HG03575 (cell line): ENCODE data around the gene BBS1.
"Not testable (repeated sequence)": the region's sequence is repeated elsewhere in the genome, so short reads cannot be mapped to it uniquely, and the experiment has no call there.

Source experiments
- ATAC-seq: cut with Tn5 transposase; IDR thresholded peaks from one replicate; pipeline ENCODE4 v1.9.1; 2021; ENCODE audit not compliant: unreplicated experiment, insufficient number of reproducible peaks, low FRiP score; ENCODE audit errors: extremely low read depth

Gene BBS1

DNA sequence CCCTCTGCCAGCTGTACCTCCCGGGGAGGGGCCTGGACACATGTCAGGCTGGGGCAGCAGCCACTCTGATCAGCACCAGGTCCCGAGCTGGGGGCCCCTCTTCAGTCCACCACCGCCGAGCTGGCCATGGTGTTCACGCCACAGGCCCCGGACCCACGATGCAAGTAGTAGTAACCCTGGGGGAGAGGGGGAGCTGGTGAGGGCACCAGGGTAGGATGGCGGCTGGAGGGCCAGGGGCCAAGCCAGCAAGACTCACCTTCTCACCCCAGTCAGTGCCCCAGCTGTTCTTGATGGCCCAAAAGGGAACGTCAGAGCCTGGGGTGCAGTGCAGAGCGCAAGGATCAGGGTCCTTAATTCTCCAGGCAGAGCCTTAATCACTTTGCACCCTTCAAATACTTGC lies 53.4 kb downstream of the BBS1 start:
- ATAC-seq = no peak

GRCh38 chr11:66564538-66564937 lies 54.1 kb downstream of the BBS1 start:
- no peak for ATAC-seq

DNA sequence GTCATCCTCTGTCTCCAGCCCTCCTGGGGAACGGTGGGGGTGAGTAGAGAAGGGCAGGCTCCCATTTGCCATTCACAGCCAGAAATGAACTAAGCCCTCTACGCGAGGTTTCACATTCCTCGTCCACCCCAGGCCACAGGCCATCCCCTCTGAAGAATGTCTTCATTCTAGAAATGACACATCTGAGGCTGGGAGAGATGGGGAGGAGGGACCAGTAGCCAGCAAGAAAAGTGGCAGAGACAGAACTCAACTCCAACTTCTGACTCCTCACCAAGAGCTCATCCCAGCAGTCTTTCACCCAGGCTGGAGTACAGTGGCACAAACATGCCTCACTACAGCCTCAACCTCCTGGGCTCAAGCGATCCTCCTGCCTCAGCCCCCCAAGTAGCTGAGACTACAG lies 54.5 kb downstream of the BBS1 start:
- ATAC-seq = no peak

DNA sequence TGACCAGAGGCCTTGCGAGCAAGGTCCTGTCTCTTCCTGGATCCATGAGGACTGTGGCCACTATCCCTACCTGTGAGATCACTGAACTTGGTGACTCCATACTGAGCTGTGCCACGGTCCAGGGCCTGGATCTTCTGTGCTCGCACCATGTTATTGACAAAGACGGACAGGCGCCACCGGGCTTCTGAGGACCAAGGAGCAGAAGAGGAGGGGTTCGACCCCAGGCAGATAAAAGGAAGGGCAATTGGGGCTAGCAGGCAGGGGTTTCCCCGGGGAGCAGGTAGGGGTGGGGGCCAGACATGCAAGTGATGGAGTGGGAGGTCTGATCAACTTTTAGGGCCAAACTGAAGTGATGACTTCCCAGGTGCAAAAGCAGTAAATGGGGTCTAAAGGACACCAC lies 55.8 kb downstream of the BBS1 start:
- ATAC-seq = no peak

- no peak for ATAC-seq
These were observed 57.3 kb downstream of the BBS1 start for GRCh38 chr11:66567787-66568123.

- no peak for ATAC-seq
These were observed 57.9 kb downstream of the BBS1 start, which contains the start of gene CTSF for GRCh38 chr11:66568124-66568916. Gene CTSF (minus strand): TSS chr11:66568606. CDS start chr11:66568486, 120 bp downstream.

- no peak for ATAC-seq
These were observed 58.6 kb downstream of the BBS1 start for GRCh38 chr11:66569076-66569475.

GRCh38 chr11:66570079-66570849 lies 59.8 kb downstream of the BBS1 start:
- ATAC-seq = no peak

DNA sequence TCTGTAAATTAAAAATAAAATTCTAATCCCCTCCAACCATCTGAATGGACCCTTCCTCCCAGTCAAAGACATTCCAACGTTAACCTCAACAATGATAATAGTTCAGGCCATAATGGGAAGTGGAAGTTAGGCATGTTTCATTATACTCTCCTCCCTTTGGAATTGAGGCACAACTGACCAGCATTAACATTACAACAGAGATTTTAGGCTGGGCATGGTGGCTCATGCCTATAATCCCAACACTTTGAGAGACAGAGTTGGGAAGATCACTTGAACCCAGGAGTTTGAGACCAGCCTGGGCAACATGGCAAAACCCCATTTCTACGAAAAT lies 60.4 kb downstream of the BBS1 start:
- no peak for ATAC-seq

DNA sequence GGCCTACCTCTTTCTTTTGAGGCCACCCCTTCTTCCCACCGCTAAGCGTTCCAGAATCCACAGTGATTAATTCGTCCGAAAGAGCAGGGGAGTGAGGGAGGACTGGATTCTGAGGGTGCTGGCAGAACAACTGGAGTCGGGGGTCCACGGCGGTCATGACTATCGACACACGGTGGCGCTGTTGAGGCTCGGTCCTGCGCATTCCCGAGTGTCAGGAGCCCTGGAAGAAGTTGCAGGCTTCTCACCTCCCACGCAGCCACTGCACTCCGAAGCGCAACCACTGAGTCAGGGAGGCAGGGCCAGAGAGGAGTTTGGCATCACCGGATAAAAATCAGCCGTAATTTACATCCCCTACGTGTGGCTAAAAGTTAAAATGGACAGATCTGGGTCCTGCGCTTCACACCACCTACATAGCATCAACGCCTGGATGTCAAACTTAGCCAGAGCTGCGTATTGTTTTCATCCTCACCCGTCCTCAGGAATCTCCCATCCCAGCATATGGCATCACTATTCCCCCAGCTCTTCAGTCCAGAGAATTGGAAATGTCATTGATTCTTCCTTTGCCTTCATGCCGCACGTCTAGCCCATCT lies 68.7 kb downstream of the BBS1 start:
- ATAC-seq = no peak

DNA sequence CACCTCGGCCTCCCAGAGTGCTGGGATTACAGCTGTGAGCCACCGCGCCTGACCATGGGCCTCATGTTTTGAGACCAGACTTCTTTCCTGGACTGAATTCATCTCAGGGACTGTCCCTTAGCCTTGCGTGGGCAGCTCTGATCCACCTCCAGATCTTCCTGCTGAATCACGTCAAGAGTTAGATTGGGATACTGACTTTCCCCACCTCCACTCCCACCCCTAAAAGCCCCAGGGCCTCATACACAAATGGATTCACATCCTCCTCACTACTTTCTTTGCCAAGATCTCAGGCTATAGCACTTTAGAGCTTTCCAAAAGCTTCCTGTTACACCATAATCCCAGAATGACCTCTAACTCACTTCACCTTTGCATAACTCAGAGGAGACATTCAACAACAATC lies 70.4 kb downstream of the BBS1 start:
- no peak for ATAC-seq

GRCh38 chr11:66581261-66581660 lies 70.8 kb downstream of the BBS1 start:
- ATAC-seq = no peak

GRCh38 chr11:66582565-66583147 lies 72.2 kb downstream of the BBS1 start:
- ATAC-seq = not testable (repeated sequence)
